ENCODE data around the gene PHF19.
A peak's percentile ranks its signal among the peaks of the same experiment; 100 is the strongest.

Gene PHF19

GRCh38 chr9:120872791-120873502 lies 4.0 kb downstream of the PHF19 start:
- no peak for DNase-seq

GRCh38 chr9:120870206-120870605 lies 6.8 kb downstream of the PHF19 start:
- DNase-seq = no peak

GRCh38 chr9:120869726-120870125 lies 7.3 kb downstream of the PHF19 start:
- DNase-seq = no peak

- no peak for DNase-seq
Observed at GRCh38 chr9:120869360-120869687, 7.7 kb downstream of the PHF19 start.

- DNase-seq = peak; percentile 98
Observed at GRCh38 chr9:120868676-120869359, 8.2 kb downstream of the PHF19 start.

GRCh38 chr9:120868339-120868675 lies 8.7 kb downstream of the PHF19 start:
- no peak for DNase-seq

- DNase-seq = no peak
Observed at GRCh38 chr9:120867676-120868338, 9.2 kb downstream of the PHF19 start.

GRCh38 chr9:120866651-120867050 lies 10.3 kb downstream of the PHF19 start:
- DNase-seq = no peak

GRCh38 chr9:120865809-120866208 lies 11.2 kb downstream of the PHF19 start:
- DNase-seq = no peak

- DNase-seq = no peak
Observed at GRCh38 chr9:120865176-120865575, 11.8 kb downstream of the PHF19 start.

- DNase-seq = no peak
Observed at GRCh38 chr9:120864719-120865118, 12.3 kb downstream of the PHF19 start.

GRCh38 chr9:120863833-120864232 lies 13.2 kb downstream of the PHF19 start:
- DNase-seq = no peak

GRCh38 chr9:120862452-120862851 lies 14.5 kb downstream of the PHF19 start:
- no peak for DNase-seq

- no peak for DNase-seq
Observed at GRCh38 chr9:120861935-120862334, 15.1 kb downstream of the PHF19 start.

- DNase-seq = no peak
Observed at GRCh38 chr9:120860083-120860482, 16.9 kb downstream of the PHF19 start.

- no peak for DNase-seq
Observed at GRCh38 chr9:120859361-120859760, 17.6 kb downstream of the PHF19 start.

- no peak for DNase-seq
Observed at GRCh38 chr9:120857902-120858301, 19.1 kb downstream of the PHF19 start.

GRCh38 chr9:120857481-120857880 lies 19.5 kb downstream of the PHF19 start:
- DNase-seq = no peak

- no peak for DNase-seq
Observed at GRCh38 chr9:120856700-120857099, 20.3 kb downstream of the PHF19 start.

- no peak for DNase-seq
Observed at GRCh38 chr9:120855827-120856670, 20.9 kb downstream of the PHF19 start.

GRCh38 chr9:120854596-120855327 lies 22.2 kb downstream of the PHF19 start:
- no peak for DNase-seq

- DNase-seq = no peak
Observed at GRCh38 chr9:120853198-120853597, 23.8 kb downstream of the PHF19 start.

Data from activated CD4-positive, alpha-beta T cell treated with anti-CD3 and anti-CD28 coated beads, Interleukin-2, amount 50 U/mL, for 1 hour (primary cell).